GM23338 (cell line): ENCODE data around the gene TMSB4X. TPM values are rescaled to one million over a fixed set of nuclear protein-coding genes. Genes with fewer than 3 reads are reported as not detected.

Source experiments
- ATAC-seq: fragments of 200-7000 bp; cut with Tn5 transposase; 3 replicates; pipeline ENCODE4 v1.9.1; 2020
- DNase-seq: peaks from one replicate; pipeline ENCODE4 v3.0.0-alpha.2; 2015; ENCODE audit warnings: low spot score
- H2AFZ ChIP-seq: fragments of 200-600 bp; sonication (generic); 2 replicates; pipeline ENCODE4 v1.8.0; 2016; ENCODE audit warnings: antibody characterized with exemption, mild to moderate bottlenecking, moderate library complexity
- H3F3A ChIP-seq: fragments of 200-600 bp; sonication (generic); replicated peaks from 2 replicates; pipeline ENCODE4 v1.8.0; 2017; ENCODE audit warnings: antibody characterized with exemption, mixed run types, low read depth
- H3K27ac ChIP-seq: fragments of 200-600 bp; sonication (generic); 2 replicates; pipeline ENCODE4 v1.6.1; 2016; ENCODE audit warnings: low read depth
- H3K27me3 ChIP-seq: fragments of 200-600 bp; sonication (generic); 2 replicates; pipeline ENCODE4 v1.8.0; 2016; ENCODE audit warnings: mild to moderate bottlenecking, mixed run types, moderate library complexity; ENCODE audit not compliant: insufficient read depth
- H3K36me3 ChIP-seq: fragments of 200-600 bp; sonication (generic); 2 replicates; pipeline ENCODE4 v1.8.0; 2016; ENCODE audit warnings: mild to moderate bottlenecking; ENCODE audit not compliant: insufficient read depth
- H3K4me1 ChIP-seq: fragments of 200-600 bp; sonication (generic); 2 replicates; pipeline ENCODE4 v1.8.0; 2016; ENCODE audit warnings: mild to moderate bottlenecking, moderate library complexity; ENCODE audit not compliant: insufficient read depth
- H3K4me2 ChIP-seq: fragments of 200-600 bp; sonication (generic); 2 replicates; pipeline ENCODE4 v1.7.1; 2017; ENCODE audit warnings: mixed run types
- H3K4me3 ChIP-seq: fragments of 200-600 bp; sonication (generic); 2 replicates; pipeline ENCODE4 v1.6.1; 2016; ENCODE audit warnings: mixed run types
- H3K79me2 ChIP-seq: fragments of 200-600 bp; sonication (generic); replicated peaks from 2 replicates; pipeline ENCODE4 v1.8.0; 2017; ENCODE audit warnings: mild to moderate bottlenecking; ENCODE audit not compliant: insufficient read depth
- H3K9me2 ChIP-seq: fragments of 200-600 bp; sonication (generic); 2 replicates; pipeline ENCODE4 v1.8.0; 2017; ENCODE audit not compliant: insufficient read depth
- H4K20me1 ChIP-seq: fragments of 200-600 bp; sonication (generic); replicated peaks from 2 replicates; pipeline ENCODE4 v1.8.0; 2017; ENCODE audit warnings: mild to moderate bottlenecking; ENCODE audit not compliant: insufficient read depth
- H3K27ac Mint-ChIP-seq: 2 replicates; pipeline ENCODE4 v1.8.0; 2020; ENCODE audit warnings: inconsistent platforms, mild to moderate bottlenecking, moderate library complexity, mixed read lengths
- H3K27me3 Mint-ChIP-seq: 3 replicates; pipeline ENCODE4 v1.8.0; 2022; ENCODE audit warnings: low read depth, mild to moderate bottlenecking, moderate library complexity, mixed read lengths, inconsistent platforms; ENCODE audit not compliant: insufficient read depth, poor library complexity
- H3K36me3 Mint-ChIP-seq: 3 replicates; pipeline ENCODE4 v1.8.0; 2021; ENCODE audit warnings: low read depth, mild to moderate bottlenecking, inconsistent platforms, moderate library complexity, mixed read lengths
- H3K4me1 Mint-ChIP-seq: 3 replicates; pipeline ENCODE4 v1.8.0; 2020; ENCODE audit warnings: mild to moderate bottlenecking, inconsistent platforms, mixed read lengths
- H3K4me3 Mint-ChIP-seq: 3 replicates; pipeline ENCODE4 v1.8.0; 2021; ENCODE audit warnings: moderate library complexity, mild to moderate bottlenecking, inconsistent platforms, mixed read lengths
- H3K9me3 Mint-ChIP-seq: 3 replicates; pipeline ENCODE4 v1.8.0; 2020; ENCODE audit warnings: moderate library complexity, mild to moderate bottlenecking, inconsistent platforms, mixed read lengths
- CREB1 ChIP-seq: fragments of 250-450 bp; sonication (Bioruptor Pico); IDR thresholded peaks from 2 replicates; pipeline ENCODE4 v1.5.0; 2020; ENCODE audit warnings: low read depth, mild to moderate bottlenecking, moderate library complexity
- EZH2phosphoT487 ChIP-seq: fragments of 200-600 bp; sonication (generic); IDR thresholded peaks from one replicate; pipeline ENCODE4 v1.8.1; 2018; ENCODE audit warnings: antibody characterized with exemption; ENCODE audit not compliant: unreplicated experiment
- NANOG ChIP-seq: IDR thresholded peaks from 2 replicates; pipeline ENCODE4 v1.6.1; 2016; ENCODE audit warnings: antibody characterized with exemption, borderline replicate concordance
- POLR2AphosphoS5 ChIP-seq: IDR thresholded peaks from 2 replicates; pipeline ENCODE4 v1.6.1; 2016; ENCODE audit warnings: antibody characterized with exemption, low read depth
- STAT1 ChIP-seq: IDR thresholded peaks from one replicate; pipeline ENCODE4 v1.6.1; 2016; ENCODE audit warnings: antibody characterized with exemption; ENCODE audit not compliant: unreplicated experiment
- ZNF114 ChIP-seq: fragments of 250-450 bp; sonication (Bioruptor Pico); IDR thresholded peaks from 2 replicates; pipeline ENCODE4 v1.5.0; 2020; ENCODE audit warnings: mild to moderate bottlenecking, moderate library complexity
- ZNF331 ChIP-seq: fragments of 250-450 bp; sonication (Bioruptor Pico); IDR thresholded peaks from 2 replicates; pipeline ENCODE4 v1.5.0; 2020; ENCODE audit warnings: low read depth, mild to moderate bottlenecking, moderate library complexity
- polyA plus RNA-seq: library from polyadenylated mRNA; unstranded; fragments of >200 nt; fragmentation: Nextera tagmentation; extraction: Ambion mirVana; gene quantifications from 2 replicates; pipeline ENCODE4 v1.2.1, GENCODE V29; 2016
- total RNA-seq: library from RNA; depleted of rRNA; stranded (reverse); fragments of >200 nt; shearing (Covaris generic); gene quantifications from 2 replicates; pipeline ENCODE4 v1.2.3, GENCODE V29; 2014
- TF ChIP-seq, protein P1 (sequence below): IDR thresholded peaks from 2 replicates; pipeline ENCODE4 v1.6.1; 2016; ENCODE audit warnings: antibody characterized with exemption
- TF ChIP-seq, protein P2 (sequence below): IDR thresholded peaks from one replicate; pipeline ENCODE4 v1.6.1; 2018; ENCODE audit warnings: antibody characterized with exemption; ENCODE audit not compliant: unreplicated experiment

The TMSB4X gene
- total and polyA plus RNA-seq, 2 experiments from 2014 or later = 999 to 6,191 TPM

DNA sequence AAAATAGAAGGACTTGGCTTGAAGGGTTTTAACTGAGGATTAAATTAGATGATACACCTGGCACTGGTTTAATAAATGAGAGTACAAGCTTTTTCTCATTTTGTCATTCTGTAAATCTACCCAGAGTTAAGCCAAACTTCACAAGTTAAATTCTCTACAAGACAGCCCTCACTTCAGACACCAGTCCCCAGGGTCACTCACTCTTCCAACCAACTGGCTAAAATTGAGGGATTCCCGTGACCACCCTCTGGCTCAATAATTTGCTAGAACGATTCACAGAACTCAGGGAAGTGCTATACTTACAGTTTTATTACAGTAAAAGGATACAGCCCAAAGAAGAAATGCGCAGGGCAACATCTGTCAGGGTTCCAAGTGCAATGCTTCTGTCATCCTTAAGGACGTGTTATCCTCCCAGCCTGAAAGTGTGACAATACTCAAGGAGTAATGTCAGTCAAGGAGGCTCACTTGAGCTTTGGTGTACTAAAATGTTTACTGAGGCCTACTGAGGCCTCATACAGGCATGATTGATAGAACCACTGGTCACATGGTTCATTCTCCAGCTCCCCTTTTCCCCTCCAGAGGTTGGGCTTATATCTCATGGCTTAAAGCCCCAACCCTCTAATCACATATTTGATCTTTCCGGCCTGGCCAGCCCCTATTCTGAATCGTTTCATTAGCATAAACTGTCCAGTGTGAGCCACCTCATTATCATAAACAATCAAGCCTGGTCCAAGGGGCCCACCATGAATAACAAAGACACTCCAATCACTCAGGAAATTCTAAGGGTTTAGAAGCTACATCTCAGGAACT, 9.6 kb upstream of the TMSB4X start:
- peaks cover under 1% of the 10 kb centered on the region for H3K27me3 Mint-ChIP-seq
- no peak overlapping the region for H3K4me3 ChIP-seq
- H3K27ac Mint-ChIP-seq = no peak overlapping the region
- no peak overlapping the region for H3K4me2 ChIP-seq
- DNase-seq = no peak
- no peaks in the 10 kb centered on the region for H3K27me3 ChIP-seq
- H4K20me1 ChIP-seq = no peaks in the 10 kb centered on the region
- no peaks in the 10 kb centered on the region for H3K9me2 ChIP-seq
- H3K36me3 Mint-ChIP-seq = peaks cover 33% of the 10 kb centered on the region; the same call in 2 of the 3 replicates
- no peak for ATAC-seq
- no peaks in the 10 kb centered on the region for H3K79me2 ChIP-seq
- peaks cover 6% of the 10 kb centered on the region for H3K4me1 Mint-ChIP-seq
- TF ChIP-seq NANOG = peak; percentile 53; the same call in 1 of the 2 replicates
- no peak for TF ChIP-seq ZNF331
- H2AFZ ChIP-seq = no peak overlapping the region
- no peaks in the 10 kb centered on the region for H3K36me3 ChIP-seq
- no peak overlapping the region for H3K4me3 Mint-ChIP-seq
- no peak overlapping the region for H3K27ac ChIP-seq
- H3F3A ChIP-seq = no peaks in the 10 kb centered on the region
- H3K4me1 ChIP-seq = no peaks in the 10 kb centered on the region
- peaks cover 35% of the 10 kb centered on the region for H3K9me3 Mint-ChIP-seq

DNA sequence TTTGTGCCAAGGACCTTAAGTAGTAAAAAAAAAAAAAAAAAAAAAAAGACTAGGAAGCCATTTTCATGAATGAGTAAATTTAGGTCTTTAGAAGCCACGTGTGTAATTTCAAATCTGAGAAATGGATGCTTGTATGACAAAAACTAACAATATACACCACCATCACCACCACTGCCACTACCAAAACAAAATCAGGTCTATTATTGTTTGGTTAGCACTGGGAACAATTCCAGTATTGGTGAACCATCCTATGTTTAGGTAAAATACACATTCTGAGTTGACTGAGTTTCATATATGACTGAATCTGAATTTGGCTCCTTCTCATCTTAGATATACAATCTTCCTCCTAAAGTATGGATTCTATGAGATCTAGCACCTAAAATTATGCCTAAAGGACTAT, 8.8 kb upstream of the TMSB4X start:
- no peaks in the 10 kb centered on the region for H3K79me2 ChIP-seq
- Mint-ChIP-seq H3K27ac (no peak overlapping the region), H3K27me3 (peaks cover 4% of the 10 kb centered on the region), H3K4me3 (no peak overlapping the region), H3K9me3 (peaks cover 35% of the 10 kb centered on the region), H3K36me3 (peaks cover 33% of the 10 kb centered on the region; the same call in 2 of the 3 replicates), H3K4me1 (peaks cover 13% of the 10 kb centered on the region)
- DNase-seq (no peak), ATAC-seq (no peak)
- H3K4me2 ChIP-seq = no peak overlapping the region
- no peaks in the 10 kb centered on the region for H3K4me1 ChIP-seq
- no peak overlapping the region for H2AFZ ChIP-seq
- no peaks in the 10 kb centered on the region for H3K9me2 ChIP-seq
- no peaks in the 10 kb centered on the region for H3K27me3 ChIP-seq
- no peaks in the 10 kb centered on the region for H4K20me1 ChIP-seq
- no peaks in the 10 kb centered on the region for H3F3A ChIP-seq
- no peaks in the 10 kb centered on the region for H3K36me3 ChIP-seq
- TF ChIP-seq STAT1 (no peak), ZNF114 (no peak), EZH2phosphoT487 (no peak), NANOG (no peak), CREB1 (CRISPR knock-in tag) (no peak), POLR2AphosphoS5 (no peak), ZNF331 (no peak)
- TF ChIP-seq, protein P1, sequence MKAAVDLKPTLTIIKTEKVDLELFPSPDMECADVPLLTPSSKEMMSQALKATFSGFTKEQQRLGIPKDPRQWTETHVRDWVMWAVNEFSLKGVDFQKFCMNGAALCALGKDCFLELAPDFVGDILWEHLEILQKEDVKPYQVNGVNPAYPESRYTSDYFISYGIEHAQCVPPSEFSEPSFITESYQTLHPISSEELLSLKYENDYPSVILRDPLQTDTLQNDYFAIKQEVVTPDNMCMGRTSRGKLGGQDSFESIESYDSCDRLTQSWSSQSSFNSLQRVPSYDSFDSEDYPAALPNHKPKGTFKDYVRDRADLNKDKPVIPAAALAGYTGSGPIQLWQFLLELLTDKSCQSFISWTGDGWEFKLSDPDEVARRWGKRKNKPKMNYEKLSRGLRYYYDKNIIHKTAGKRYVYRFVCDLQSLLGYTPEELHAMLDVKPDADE = no peak
- TF ChIP-seq, protein P2, sequence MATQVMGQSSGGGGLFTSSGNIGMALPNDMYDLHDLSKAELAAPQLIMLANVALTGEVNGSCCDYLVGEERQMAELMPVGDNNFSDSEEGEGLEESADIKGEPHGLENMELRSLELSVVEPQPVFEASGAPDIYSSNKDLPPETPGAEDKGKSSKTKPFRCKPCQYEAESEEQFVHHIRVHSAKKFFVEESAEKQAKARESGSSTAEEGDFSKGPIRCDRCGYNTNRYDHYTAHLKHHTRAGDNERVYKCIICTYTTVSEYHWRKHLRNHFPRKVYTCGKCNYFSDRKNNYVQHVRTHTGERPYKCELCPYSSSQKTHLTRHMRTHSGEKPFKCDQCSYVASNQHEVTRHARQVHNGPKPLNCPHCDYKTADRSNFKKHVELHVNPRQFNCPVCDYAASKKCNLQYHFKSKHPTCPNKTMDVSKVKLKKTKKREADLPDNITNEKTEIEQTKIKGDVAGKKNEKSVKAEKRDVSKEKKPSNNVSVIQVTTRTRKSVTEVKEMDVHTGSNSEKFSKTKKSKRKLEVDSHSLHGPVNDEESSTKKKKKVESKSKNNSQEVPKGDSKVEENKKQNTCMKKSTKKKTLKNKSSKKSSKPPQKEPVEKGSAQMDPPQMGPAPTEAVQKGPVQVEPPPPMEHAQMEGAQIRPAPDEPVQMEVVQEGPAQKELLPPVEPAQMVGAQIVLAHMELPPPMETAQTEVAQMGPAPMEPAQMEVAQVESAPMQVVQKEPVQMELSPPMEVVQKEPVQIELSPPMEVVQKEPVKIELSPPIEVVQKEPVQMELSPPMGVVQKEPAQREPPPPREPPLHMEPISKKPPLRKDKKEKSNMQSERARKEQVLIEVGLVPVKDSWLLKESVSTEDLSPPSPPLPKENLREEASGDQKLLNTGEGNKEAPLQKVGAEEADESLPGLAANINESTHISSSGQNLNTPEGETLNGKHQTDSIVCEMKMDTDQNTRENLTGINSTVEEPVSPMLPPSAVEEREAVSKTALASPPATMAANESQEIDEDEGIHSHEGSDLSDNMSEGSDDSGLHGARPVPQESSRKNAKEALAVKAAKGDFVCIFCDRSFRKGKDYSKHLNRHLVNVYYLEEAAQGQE = no peak
- no peak overlapping the region for H3K4me3 ChIP-seq
- H3K27ac ChIP-seq = no peak overlapping the region
